Measurements from ENCODE around the gene ADM5.

ADM5 gene

DNA sequence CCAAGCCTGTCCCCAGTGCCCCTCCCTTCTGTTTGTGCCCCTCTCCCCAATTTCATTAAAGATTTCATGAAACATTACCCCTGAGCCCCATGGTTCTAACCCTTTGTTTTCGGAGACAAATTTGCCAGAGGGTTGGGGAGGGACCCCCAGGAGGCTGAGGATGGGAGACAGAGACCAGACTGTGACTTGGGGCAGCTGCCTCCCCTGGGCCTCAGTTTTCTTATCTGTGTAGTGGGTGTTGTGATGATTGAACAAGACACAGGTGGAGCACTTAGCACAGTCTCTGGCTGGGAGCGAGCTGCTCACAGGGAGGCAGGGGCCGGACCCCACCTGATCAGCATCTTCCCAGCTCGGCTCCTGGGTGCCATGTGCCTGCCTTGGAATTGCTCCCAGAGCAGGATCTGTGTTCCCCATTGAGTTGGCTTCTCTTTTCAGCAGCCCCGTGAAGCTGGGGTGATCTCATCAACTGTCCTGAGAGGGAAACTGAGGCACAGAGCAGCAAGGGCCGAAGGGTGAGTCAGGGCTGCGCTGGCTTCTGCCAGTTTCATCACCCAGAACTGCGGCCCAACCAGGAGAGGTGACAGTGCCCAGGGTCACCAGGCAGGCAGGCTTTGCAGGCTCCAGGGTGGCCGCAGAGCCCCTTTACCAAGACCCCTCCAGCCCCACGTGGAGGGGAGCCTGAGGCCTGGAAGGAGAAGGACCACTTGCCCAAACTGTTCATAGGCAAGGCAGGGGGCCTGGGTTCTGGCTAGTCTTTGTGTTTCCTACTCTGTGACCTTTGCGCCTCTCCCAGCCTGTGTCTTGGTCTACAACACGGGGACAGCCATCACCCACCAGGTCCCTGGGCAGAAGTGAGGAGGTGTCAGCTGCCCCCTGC lies 30.6 kb upstream of the ADM5 start:
- DNase-seq (ENCODE audit: low read depth): no peak

DNA sequence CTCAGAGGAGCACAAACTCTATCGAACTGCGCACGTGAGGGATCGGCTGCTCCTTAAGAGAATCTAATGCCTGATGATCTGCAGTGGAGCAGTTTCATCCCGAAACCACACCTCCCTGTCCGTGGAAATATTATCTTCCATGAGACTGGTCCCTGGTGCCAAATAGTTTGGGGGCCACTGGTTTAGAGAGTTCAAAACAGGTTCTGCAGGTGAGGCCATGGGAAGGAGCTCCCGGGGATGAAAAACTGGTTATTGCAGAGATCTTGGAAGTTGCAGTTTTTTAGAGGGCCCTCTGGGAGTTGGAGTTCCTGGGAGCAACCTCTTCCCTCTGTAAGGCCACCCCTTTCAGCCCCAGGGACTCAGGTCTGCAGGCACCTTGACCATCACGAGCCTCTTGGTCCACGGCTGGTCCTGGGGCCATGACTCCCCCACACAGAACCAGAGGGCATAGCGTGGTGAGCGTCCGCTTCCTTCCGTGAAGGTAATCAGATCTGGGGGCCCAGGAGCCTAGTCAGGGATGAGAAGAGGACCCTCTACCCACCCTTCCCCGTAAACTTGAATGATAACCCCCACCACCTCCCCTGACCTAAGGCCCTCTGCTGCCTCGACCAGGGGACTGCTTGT lies 28.9 kb upstream of the ADM5 start:
- no peak for DNase-seq (ENCODE audit: low read depth)

DNA sequence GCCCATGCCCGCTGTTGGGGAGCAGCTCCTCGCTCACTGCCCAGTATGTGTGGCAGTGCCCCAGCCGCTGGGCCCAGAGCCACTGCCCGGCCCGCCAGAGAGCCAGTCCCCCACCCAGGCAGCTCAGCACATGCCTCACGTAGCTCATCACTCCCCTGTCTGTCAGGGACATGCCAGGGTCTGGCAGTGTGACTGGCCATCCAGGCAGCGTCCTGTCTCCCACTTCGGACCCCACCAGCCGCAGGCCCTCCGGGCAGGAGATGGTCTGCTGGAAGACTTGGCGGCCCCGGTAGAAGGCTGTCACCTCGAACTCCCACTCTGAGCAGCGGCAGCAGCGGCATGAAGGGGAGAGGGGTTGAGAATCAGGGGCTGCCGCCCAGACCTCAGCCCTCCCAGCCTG lies 27.4 kb upstream of the ADM5 start:
- no peak for DNase-seq (ENCODE audit: low read depth)

DNA sequence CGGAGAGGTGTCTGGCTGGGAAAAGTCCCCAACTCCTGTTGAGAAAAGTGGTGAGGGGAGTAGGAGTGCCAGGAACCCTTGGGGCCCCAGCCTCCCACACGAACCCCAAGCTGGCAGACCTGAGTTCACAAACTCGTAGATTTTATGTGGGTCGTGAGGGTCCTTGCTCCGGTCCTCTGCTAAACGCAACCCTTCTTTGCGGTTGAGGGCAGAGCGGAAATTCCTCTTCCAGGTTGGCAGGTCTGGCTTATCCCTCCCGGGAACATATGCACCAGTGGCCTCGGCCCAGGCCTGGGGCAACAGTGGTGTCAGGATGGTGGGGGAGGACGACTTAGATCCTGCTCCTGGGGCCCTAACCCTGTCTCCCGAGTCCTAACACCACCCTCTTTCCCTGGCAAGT lies 26.2 kb upstream of the ADM5 start:
- no peak for DNase-seq (ENCODE audit: low read depth)

DNA sequence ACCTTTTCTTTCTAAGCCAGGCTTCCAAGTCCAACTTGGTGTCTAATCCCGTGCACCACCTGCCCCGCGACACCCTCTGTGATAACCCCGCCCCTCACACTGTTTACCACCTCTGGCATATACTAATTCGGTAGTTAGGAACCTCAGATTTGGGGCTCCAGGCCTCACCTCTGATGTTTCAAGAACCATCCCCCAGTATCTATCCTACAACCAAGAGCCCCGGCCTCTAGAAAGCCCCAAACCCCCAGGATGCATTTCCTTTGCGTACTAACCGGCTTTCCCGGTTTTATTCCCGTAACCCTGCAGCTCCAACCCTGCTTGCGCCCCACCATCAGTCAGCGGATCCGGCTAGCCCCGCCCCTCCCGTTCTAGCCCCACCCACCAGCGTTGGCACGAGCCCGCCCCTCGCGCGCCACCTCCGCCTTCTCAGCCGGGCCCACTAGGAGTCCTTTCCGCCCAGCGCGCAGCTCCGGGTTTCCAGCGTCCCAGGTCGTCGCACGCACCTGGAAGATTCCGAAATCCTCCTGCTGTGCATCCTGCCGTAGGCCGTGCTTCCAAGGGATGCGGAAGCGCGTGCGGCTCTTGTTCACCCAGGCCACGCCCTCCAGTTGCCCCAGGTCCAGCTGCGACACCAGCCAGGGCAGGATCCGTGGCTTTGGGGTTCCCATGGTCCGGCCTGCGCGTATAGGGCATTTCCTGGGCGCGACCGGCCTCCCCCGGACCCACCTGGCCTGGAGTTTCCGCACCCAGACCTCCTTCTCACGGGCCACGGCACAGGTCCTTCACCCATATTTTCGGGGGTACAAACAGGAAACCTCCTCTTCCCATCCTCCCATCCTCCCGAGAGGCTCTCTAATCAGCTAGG lies 25.0 kb upstream of the ADM5 start:
- DNase-seq (ENCODE audit: low read depth): no peak

DNA sequence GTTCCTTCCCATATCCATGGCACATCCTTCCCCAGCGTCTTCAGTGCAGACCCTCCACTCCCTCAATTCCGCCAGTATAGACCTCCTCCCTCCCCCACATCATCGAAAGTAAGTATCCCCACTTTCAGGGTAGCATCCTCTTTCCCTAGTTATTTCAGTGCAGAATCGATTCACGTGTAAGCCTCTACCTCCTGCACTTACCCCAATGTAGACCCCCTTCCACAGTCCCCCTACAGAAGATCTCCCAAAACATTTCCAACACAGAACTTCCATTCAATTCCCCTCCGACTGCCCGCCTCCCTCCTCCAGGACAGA lies 24.4 kb upstream of the ADM5 start:
- no peak for DNase-seq (ENCODE audit: low read depth)

DNA sequence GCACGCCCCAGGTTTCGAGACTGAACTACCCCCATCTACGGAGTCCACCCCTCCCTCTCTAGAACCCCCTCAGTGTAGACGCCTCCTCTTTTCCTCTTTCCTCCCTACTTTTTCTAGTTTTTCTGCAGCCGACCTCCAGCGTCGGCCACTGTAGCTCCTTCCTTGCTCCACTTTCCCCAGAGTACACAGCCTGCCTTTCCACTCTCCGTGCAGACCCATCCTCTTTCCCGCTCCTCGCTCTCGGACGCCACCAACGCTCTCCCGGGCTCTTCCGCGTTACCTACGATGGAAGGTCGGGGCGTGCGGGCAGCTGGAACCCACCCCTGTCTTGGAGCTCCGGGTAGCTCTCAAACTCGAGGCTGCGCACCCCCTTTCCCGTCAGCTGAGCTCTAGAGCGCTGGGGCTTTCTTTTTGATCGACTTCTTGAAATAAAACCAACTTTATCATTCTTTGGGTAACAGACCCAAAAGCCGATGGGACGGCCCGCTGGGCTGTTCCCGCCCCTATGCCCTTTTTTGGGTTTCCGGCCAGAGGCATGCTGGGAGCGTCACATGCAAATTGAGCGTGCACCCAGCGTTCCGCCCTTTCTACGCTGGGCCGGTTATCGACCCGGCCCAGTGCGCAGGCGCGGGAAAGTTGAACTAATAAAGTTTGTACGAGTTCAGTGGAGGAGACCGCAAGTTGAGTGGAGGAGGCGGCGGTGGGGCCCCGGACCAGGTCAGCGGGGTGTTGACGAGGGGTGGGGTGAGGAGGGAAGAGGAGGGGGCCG lies 23.9 kb upstream of the ADM5 start, which contains the start of the genes BCL2L12 and IRF3:
Gene BCL2L12 (plus strand): TSS at position 583 of the 769 bp plus-strand sequence. CDS start 760 bp downstream, outside the sequence.
Gene IRF3 (minus strand): TSS at position 507 of the 769 bp plus-strand sequence. CDS start 1,019 bp downstream, outside the sequence.
- peak; percentile 87 for DNase-seq (ENCODE audit: low read depth)

DNA sequence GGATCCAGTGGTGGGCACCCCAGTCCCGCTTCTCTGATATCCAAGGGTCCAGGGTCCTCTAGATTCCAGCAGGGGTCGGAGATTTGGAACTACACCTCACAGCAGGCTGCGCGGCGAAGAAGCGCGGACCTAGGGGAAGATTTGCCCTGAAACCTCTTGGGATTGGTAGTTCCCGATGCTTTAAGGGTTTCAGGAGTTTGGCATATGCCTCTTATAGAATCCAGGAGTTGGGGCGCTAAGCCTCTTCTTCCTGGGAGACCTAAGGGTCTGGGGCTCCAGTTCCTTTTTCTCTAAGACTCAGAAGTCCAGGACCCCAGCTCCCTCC lies 23.3 kb upstream of the ADM5 start:
- DNase-seq (ENCODE audit: low read depth): no peak

DNA sequence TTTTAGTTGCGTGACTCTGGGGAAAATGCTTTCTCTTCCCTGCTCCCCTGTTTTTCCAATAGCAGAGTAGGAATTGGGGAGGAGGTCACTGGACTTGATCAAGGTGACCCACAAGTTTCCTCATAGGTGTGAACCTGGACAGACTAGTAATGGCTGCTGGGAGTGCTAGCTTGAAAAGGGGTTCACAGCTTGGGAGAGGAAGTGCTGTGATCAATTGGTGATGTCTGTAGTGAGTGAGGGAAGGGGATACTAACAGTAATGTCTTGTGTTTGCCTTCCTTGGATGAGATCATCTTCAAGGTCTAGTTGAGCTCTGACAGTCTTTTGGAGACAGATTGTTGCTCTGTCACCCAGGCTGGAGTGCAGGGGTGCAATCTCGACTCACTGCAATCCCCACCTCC lies 21.9 kb upstream of the ADM5 start:
- no peak for DNase-seq (ENCODE audit: low read depth)

DNA sequence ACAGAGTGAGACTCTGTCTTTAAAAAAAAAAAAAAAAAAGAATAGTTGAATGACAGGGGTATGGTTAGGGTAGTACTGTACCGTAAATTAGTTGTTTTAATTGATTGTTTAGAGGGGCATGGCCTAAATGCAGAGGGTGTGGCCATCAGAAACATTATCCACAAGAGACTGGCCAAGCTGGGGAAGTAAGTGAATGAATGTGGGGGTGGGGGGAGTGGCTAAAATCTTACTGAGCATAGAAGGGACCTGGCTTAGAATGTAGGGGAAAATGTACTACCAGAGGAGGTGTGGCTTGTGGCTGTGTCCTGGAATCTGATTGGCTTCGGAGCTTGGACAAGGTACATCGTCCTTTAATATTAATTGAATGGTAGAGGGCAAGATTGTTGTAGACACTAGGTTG lies 19.9 kb upstream of the ADM5 start:
- no peak for DNase-seq (ENCODE audit: low read depth)

DNA sequence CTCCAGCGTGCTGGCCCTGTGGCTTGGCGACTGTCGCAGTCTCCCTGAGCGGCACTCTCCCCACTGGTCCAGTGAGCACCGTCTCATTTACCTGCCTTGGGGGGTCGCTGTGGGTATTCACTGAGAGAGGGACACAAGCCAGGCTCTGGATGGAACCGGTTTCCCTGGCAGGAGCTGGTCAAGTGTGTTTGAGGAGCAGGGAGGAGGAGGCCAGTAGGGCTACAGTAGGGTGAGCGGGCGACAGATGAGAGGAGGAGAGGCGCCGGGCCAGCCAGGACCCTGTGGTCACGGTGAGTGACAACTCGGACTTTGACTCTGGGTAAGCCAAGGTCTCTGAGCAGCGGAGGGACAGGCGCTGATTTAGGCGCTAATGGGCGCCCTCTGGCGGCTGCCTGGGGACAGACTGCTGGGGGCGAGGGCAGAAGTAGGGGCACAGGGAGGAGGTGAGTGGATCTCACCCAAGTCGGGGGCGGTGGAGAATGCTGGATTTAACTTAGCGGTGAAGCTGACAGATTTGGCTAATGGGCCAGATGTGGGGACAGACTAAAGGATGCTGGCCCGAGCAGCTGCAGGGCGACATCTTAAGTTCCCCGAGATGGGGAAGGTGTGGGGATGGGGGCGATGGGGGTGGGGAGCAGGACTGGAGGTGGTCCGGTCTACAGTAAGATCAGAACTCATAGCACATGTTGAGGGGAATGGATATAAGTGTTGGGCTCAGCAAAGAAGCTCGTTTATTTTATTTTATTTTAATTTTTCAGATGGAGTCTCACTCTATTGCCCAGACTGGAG lies 17.1 kb upstream of the ADM5 start:
- DNase-seq (ENCODE audit: low read depth): no peak

DNA sequence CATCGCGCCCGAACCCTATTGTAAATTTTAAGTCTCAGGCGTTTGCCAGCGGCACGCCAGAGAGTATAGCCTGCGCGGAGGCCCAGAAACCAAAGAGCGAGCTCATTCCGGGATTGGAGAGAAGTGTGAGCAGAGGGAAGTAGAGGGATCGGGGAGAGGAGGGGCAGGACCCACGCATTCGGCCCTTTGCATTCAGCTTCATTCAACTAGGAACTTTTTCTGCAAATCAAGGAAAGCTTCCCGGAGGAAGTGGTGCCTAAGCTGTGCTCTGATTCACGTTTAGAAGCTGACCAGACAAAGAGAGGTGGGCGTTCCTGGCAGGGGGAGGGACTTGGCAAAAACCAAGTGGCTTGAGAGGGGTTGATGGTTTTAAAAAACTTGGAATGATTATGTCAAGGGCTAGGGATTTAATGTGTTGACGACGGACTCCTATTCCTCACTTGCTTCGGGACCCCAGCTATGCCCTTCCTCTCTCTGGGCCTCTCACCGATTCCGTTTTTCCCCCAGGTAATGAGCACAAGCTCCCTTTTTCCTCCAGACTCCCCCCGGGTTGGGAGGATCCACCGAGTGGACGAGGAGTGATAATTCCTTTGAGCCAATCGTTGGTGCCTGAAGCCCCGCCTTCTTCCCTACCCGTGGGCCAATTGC lies 13.1 kb upstream of the ADM5 start:
- no peak for DNase-seq (ENCODE audit: low read depth)

DNA sequence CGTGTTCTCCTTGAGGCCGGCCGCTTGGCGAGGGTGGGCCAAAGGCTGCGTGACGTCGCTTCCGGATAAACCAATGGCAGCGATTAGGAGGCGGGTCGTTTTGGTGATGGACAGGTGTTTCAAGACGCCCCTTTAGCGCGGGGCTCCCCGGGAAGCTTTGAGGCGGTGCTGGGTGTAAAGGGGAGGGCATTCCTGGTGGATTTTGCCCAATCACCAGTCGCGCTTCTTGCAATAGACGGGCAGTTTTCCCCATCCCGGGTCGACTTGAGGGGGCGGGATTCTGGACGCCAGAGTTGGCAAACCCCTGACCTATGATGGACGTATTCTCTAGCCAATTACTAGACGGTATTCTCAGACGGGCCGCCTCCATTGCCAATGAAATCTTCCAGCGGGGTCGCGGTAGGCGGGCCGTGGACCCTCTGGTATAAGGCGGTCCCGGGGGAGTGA lies 12.6 kb upstream of the ADM5 start:
- DNase-seq (ENCODE audit: low read depth): peak; percentile 100

DNA sequence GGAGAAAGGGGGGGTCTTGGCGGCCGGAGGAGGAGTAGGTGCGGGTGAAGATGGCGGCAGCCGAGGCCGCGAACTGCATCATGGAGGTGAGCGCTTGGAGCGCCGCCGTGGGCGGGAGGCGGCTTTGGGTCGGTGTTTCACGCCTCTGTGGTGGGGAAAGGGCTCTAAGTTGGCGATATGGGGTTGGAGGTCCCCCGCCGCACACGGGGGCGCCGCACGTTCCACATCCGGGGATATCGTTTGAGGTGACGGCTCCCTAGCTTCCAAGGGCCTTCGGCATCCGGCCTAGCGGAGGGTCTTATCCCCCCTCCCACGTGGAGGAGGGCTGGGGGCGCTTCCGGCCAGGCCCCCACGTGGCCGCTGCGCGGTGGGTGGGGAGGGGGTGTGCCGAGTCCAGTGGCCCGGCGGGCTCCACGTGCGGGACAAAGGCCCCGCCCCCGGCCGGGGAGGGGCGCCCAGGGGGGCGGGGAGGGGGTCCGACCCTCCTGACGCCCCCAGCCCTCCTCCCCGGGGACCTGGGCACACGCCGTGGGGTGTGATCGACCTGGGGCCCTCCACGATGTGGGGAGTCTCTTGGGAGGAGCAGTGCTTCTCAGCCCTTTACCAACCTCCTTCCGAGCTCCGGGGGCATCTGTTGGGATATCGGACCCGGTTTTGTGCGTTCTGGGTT lies 12.0 kb upstream of the ADM5 start, which contains the start of gene PRMT1:
Gene PRMT1 (plus strand): TSS at position 41 of the 670 bp plus-strand sequence. CDS start 10 bp downstream, at position 51.
- DNase-seq (ENCODE audit: low read depth): no peak

DNA sequence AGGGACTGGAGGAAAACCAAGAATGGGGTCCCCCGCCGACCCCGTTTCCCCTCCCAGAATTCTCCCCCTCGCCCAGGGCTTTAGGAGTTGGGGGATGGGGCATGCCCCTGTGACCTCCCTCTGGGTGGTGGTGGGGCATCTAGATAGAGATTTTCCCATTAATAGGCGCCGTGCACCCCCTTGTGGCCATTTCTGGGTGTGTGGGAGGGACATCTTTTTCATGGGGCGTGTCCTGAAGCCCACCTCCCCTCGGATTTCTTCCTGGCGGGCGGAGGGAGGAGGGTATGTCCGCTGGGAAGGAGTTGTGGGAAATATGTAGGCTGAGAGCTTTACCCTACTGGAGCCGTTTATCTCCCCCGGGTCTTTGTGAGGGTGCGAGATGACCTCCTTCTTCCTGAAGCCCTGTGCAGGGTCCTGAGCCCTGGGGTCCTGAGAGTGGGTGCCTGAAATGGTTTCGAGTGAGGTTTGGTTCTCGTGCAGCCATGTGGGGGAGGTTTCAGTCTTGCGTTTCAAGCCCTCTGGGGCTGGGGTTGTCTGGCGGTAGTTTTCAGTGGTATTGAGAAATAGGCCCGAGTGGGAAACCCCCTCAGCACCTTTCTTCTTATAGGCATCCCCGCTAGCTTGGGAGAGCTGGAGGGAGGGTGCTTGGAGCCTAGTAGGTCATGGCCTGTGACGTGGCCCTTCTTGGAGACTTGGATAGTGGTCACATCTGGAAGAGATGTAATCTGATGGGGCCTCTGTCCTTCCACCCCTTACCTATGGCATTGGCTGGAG lies 11.3 kb upstream of the ADM5 start:
- no peak for DNase-seq (ENCODE audit: low read depth)

DNA sequence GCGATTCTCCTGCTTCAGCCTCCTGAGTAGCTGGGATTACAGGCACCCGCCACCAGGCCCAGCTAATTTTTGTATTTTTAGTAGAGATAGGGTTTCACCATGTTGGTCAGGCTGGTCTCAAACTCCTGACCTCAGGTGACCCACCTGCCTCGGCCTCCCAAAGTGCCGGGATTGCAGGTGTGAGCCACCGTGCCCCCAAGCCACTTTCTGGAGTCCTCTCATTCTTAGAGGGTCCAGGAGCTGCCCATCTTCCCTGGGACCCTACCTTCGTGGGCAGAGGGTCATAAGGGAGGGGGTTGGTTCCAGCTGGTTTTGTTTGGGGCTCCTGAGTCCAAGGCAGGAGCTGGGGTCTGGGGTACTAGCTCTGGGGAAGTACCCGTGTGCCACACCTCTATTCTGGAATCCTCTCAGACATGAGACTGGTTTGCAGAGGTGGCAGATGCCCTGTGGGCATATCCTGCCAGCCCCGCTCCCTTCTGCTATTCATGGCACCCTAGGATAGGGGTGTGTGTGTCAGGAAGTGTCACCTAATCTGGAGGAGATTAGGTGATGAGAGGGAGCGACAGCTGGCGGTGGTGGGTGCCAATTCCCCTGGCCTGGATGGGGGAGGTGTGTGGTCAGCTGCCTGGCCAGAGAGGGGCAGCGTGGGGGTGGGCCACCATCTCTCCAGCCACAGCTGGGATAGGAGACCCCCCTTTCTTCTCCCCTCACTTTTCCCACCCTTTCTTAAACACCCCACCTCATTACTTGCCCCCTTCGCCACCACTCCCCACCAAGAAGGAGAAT lies 10.2 kb upstream of the ADM5 start:
- no peak for DNase-seq (ENCODE audit: low read depth)

DNA sequence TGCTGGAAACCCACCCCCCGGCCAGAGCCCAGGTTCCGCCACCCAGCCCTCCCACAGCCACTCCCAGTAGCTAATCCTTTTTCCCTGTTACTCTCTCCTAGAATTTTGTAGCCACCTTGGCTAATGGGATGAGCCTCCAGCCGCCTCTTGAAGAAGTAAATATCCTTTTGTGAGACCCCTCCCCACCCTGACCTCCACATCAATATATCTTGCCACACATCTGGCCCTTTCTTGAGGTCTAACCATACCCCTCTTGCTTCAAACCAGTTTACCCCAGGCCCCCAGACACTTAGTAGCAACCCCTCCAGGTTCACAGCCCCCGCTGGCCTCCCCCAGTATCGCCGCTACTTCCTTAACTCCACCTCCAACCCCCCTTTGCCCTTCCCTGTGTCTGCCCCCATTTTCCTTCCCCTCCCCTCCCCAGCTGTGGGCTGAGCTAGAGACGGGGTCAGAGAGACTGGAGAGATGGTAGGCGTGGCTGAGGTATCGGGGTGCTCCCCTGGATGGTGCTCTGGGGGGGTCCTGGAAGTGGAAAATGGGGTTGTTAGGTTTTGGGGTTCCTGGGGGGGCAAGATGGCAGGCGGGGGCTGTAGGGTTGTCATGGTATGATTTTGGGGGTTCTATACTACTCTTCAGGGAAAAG lies 9.5 kb upstream of the ADM5 start:
- no peak for DNase-seq (ENCODE audit: low read depth)

All from HS-5 (cell line).